ENCODE measurements around the gene LGR6.
A peak's percentile ranks its signal among the peaks of the same experiment; 100 is the strongest.

GRCh38 chr1:202205523-202206190 lies 12.1 kb downstream of the LGR6 start:
- TF ChIP-seq CTCF (IDR thresholded peaks at IDR 0.05; ENCODE audit: low read length) = peak; percentile 57
- TF ChIP-seq EZH2 (optimal IDR thresholded peaks at IDR 0.05; ENCODE audit: low read depth, low read length) = no peak

Measured in MM.1S (cell line).